CD8-positive, alpha-beta memory T cell (primary cell): ENCODE measurements around the gene TMEM63C. TPM values are rescaled to one million over a fixed set of nuclear protein-coding genes. Genes with fewer than 3 reads are reported as not detected.
"Not testable (repeated sequence)": the region's sequence is repeated elsewhere in the genome, so short reads cannot be mapped to it uniquely, and the experiment has no call there.

Source experiments
- CTCF ChIA-PET: fragments of 350-600 bp; sonication (Branson Sonifier 250); formaldehyde crosslinking; loops from one replicate; lab custom pipeline; 2021; ENCODE audit warnings: antibody characterized with exemption; lab: Charles Lee
- POLR2A ChIA-PET: fragments of 350-600 bp; sonication (Branson Sonifier 250); formaldehyde crosslinking; loops from one replicate; lab custom pipeline; 2021; ENCODE audit warnings: antibody characterized with exemption; lab: Charles Lee
- DNase-seq, 5 donors: peaks; one replicate each; pipeline versions ENCODE4 v3.0.0 to v3.0.0-alpha.2; 2020 to 2022; ENCODE audit warnings: mixed read lengths in 1 of 5
- H3K27ac ChIP-seq: one replicate; pipeline ENCODE4 v1.7.0; 2013; ENCODE audit warnings: low read depth, mild to moderate bottlenecking, low read length, moderate library complexity
- H3K27me3 ChIP-seq: 2 replicates; pipeline ENCODE4 v1.7.0; 2013; ENCODE audit warnings: low read length, mild to moderate bottlenecking; ENCODE audit not compliant: insufficient read depth, poor library complexity, severe bottlenecking
- H3K36me3 ChIP-seq: 2 replicates; pipeline ENCODE4 v1.7.0; 2013; ENCODE audit warnings: mild to moderate bottlenecking, low read length, moderate library complexity; ENCODE audit not compliant: insufficient read depth
- H3K4me1 ChIP-seq: 2 replicates; pipeline ENCODE4 v1.7.0; 2013; ENCODE audit warnings: mild to moderate bottlenecking, low read length, moderate library complexity; ENCODE audit not compliant: insufficient read depth
- H3K4me3 ChIP-seq: 2 replicates; pipeline ENCODE4 v1.7.0; 2013; ENCODE audit warnings: mild to moderate bottlenecking, low read length
- H3K9me3 ChIP-seq: 2 replicates; pipeline ENCODE4 v1.7.0; 2013; ENCODE audit warnings: mild to moderate bottlenecking, low read length
- H3K27ac Mint-ChIP-seq, 8 donors: one replicate each; pipeline ENCODE4 v1.8.0; 2020 to 2021; ENCODE audit warnings: mixed read lengths in 8 of 8, mild to moderate bottlenecking in 6 of 8, inconsistent platforms in 3 of 8, moderate library complexity in 3 of 8
- H3K27me3 Mint-ChIP-seq, 2 donors: one replicate each; pipeline ENCODE4 v1.8.0; 2020 to 2021; ENCODE audit warnings: mixed read lengths in 2 of 2, mild to moderate bottlenecking in 1 of 2, moderate library complexity in 1 of 2
- H3K36me3 Mint-ChIP-seq, 3 donors: one replicate each; pipeline ENCODE4 v1.8.0; 2020 to 2021; ENCODE audit warnings: mixed read lengths in 3 of 3, inconsistent platforms in 1 of 3, mild to moderate bottlenecking in 1 of 3
- H3K4me1 Mint-ChIP-seq, 3 donors: one replicate each; pipeline ENCODE4 v1.8.0; 2020 to 2021; ENCODE audit warnings: mixed read lengths in 3 of 3, inconsistent platforms in 1 of 3, mild to moderate bottlenecking in 1 of 3
- H3K4me3 Mint-ChIP-seq, 7 donors: one replicate each; pipeline ENCODE4 v1.8.0; 2020 to 2021; ENCODE audit warnings: mixed read lengths in 7 of 7, mild to moderate bottlenecking in 6 of 7, moderate library complexity in 4 of 7, inconsistent platforms in 2 of 7
- H3K9me3 Mint-ChIP-seq, 5 donors: one replicate each; pipeline ENCODE4 v1.8.0; 2020 to 2022; ENCODE audit warnings: mixed read lengths in 5 of 5, mild to moderate bottlenecking in 3 of 5, moderate library complexity in 2 of 5, inconsistent platforms in 1 of 5
- polyA plus RNA-seq: library from polyadenylated mRNA; unstranded; fragments of 300-500 nt; fragmentation: Illumina TruSeq; gene quantifications from one replicate; pipeline ENCODE4 v1.2.3, GENCODE V29; 2021
- total RNA-seq, 2 experiments: library from RNA; stranded (reverse); gene quantifications; one replicate each; pipeline ENCODE4 v1.2.3, GENCODE V29; 2021

TMEM63C gene
- total and polyA plus RNA-seq, 3 experiments from 2014 or later: 0.28 to 0.68 (median 0.64) TPM

GRCh38 chr14:77275601-77276017 is 94.0 kb downstream of the TMEM63C start:
- ChIA-PET POLR2A (no interaction called here), CTCF (no interaction called here)
- peaks cover 0 to 4% (median 0%) of the 10 kb centered on the region in 3 donors for H3K4me1 Mint-ChIP-seq
- H3K27me3 ChIP-seq: peaks cover 4% of the 10 kb centered on the region
- no peak for DNase-seq
- peaks cover 0 to 12% (median 2%) of the 10 kb centered on the region in 3 donors for H3K36me3 Mint-ChIP-seq
- H3K9me3 Mint-ChIP-seq: no peaks in the 10 kb centered on the region
- H3K4me3 ChIP-seq: no peak overlapping the region
- no peak overlapping the region for H3K27ac Mint-ChIP-seq
- H3K36me3 ChIP-seq: no peaks in the 10 kb centered on the region
- peaks cover 13 to 20% of the 10 kb centered on the region in 2 donors for H3K27me3 Mint-ChIP-seq
- no peaks in the 10 kb centered on the region for H3K4me1 ChIP-seq
- no peak overlapping the region for H3K27ac ChIP-seq
- no peak overlapping the region for H3K4me3 Mint-ChIP-seq
- H3K9me3 ChIP-seq: no peaks in the 10 kb centered on the region

GRCh38 chr14:77276295-77276935 is 94.8 kb downstream of the TMEM63C start:
- Histone ChIP-seq H3K9me3 (no peaks in the 10 kb centered on the region), H3K4me3 (no peak overlapping the region), H3K4me1 (no peaks in the 10 kb centered on the region), H3K27ac (no peak overlapping the region), H3K27me3 (peaks cover 4% of the 10 kb centered on the region), H3K36me3 (no peaks in the 10 kb centered on the region)
- CTCF ChIA-PET: interaction anchor here (0.9 kb wide), 1 partner anchor 40 kb away, joined by 3 read pairs; no protein-coding TSS in a partner anchor
- no peak overlapping the region for H3K4me3 Mint-ChIP-seq
- H3K36me3 Mint-ChIP-seq: peaks cover 0 to 12% (median 3%) of the 10 kb centered on the region in 3 donors
- no peak for DNase-seq
- H3K27me3 Mint-ChIP-seq: peaks cover 13 to 17% of the 10 kb centered on the region in 2 donors
- H3K9me3 Mint-ChIP-seq: no peaks in the 10 kb centered on the region
- H3K4me1 Mint-ChIP-seq: peaks cover 0 to under 1% (median 0%) of the 10 kb centered on the region in 3 donors
- H3K27ac Mint-ChIP-seq: peak overlapping the region in 1 of 8 donors; percentile 54
- POLR2A ChIA-PET: no interaction called here

GRCh38 chr14:77276959-77277358 is 95.4 kb downstream of the TMEM63C start:
- no peaks in the 10 kb centered on the region for H3K9me3 ChIP-seq
- ChIA-PET CTCF (interaction anchor here (0.9 kb wide), 1 partner anchor 39 kb away, joined by 3 read pairs; no protein-coding TSS in a partner anchor), POLR2A (no interaction called here)
- Mint-ChIP-seq H3K27ac (no peak overlapping the region), H3K9me3 (no peaks in the 10 kb centered on the region), H3K4me1 (no peaks in the 10 kb centered on the region), H3K4me3 (no peak overlapping the region), H3K27me3 (peaks cover 9 to 11% of the 10 kb centered on the region in 2 donors), H3K36me3 (peaks cover 0 to 12% (median 3%) of the 10 kb centered on the region in 3 donors)
- DNase-seq: no peak
- peaks cover 4% of the 10 kb centered on the region for H3K27me3 ChIP-seq
- H3K4me3 ChIP-seq: no peak overlapping the region
- H3K27ac ChIP-seq: no peak overlapping the region
- no peaks in the 10 kb centered on the region for H3K4me1 ChIP-seq
- no peaks in the 10 kb centered on the region for H3K36me3 ChIP-seq

GRCh38 chr14:77278461-77279230 is 97.0 kb downstream of the TMEM63C start:
- H3K9me3 Mint-ChIP-seq: no peaks in the 10 kb centered on the region
- no peaks in the 10 kb centered on the region for H3K27me3 ChIP-seq
- H3K4me1 Mint-ChIP-seq: no peaks in the 10 kb centered on the region
- no peak for DNase-seq
- H3K4me3 Mint-ChIP-seq: no peak overlapping the region
- H3K36me3 ChIP-seq: no peaks in the 10 kb centered on the region
- H3K27ac Mint-ChIP-seq: peak overlapping the region in 1 of 8 donors; percentile 51
- no peaks in the 10 kb centered on the region for H3K27me3 Mint-ChIP-seq
- ChIA-PET CTCF (no interaction called here), POLR2A (no interaction called here)
- H3K36me3 Mint-ChIP-seq: peaks cover under 1 to 21% (median 4%) of the 10 kb centered on the region in 3 donors
- H3K9me3 ChIP-seq: no peaks in the 10 kb centered on the region
- H3K4me3 ChIP-seq: no peak overlapping the region
- no peak overlapping the region for H3K27ac ChIP-seq
- H3K4me1 ChIP-seq: no peaks in the 10 kb centered on the region

GRCh38 chr14:77279719-77280118 is 98.1 kb downstream of the TMEM63C start:
- CTCF ChIA-PET: no interaction called here
- no peaks in the 10 kb centered on the region for H3K27me3 Mint-ChIP-seq
- no peaks in the 10 kb centered on the region for H3K9me3 Mint-ChIP-seq
- H3K4me3 Mint-ChIP-seq: no peak overlapping the region
- H3K27ac Mint-ChIP-seq: no peak overlapping the region
- no peaks in the 10 kb centered on the region for H3K36me3 ChIP-seq
- no peaks in the 10 kb centered on the region for H3K27me3 ChIP-seq
- H3K36me3 Mint-ChIP-seq: peaks cover 10 to 30% (median 11%) of the 10 kb centered on the region in 3 donors
- no peaks in the 10 kb centered on the region for H3K4me1 ChIP-seq
- no peak overlapping the region for H3K4me3 ChIP-seq
- no peak overlapping the region for H3K27ac ChIP-seq
- POLR2A ChIA-PET: no interaction called here
- no peaks in the 10 kb centered on the region for H3K9me3 ChIP-seq
- no peak for DNase-seq
- H3K4me1 Mint-ChIP-seq: no peaks in the 10 kb centered on the region

GRCh38 chr14:77280921-77281320 is 99.3 kb downstream of the TMEM63C start:
- H3K36me3 ChIP-seq, POLR2A ChIA-PET, H3K4me1 Mint-ChIP-seq, H3K9me3 ChIP-seq, CTCF ChIA-PET, H3K27ac Mint-ChIP-seq, H3K4me3 Mint-ChIP-seq, DNase-seq, H3K9me3 Mint-ChIP-seq, H3K27me3 Mint-ChIP-seq, H3K27me3 ChIP-seq, H3K4me1 ChIP-seq, H3K4me3 ChIP-seq, H3K27ac ChIP-seq: not testable (repeated sequence)
- H3K36me3 Mint-ChIP-seq: peaks cover 14 to 42% (median 20%) of the 10 kb centered on the region in 3 donors

- no peaks in the 10 kb centered on the region for H3K9me3 ChIP-seq
- ChIA-PET CTCF (no interaction called here), POLR2A (no interaction called here)
- H3K4me1 ChIP-seq: no peaks in the 10 kb centered on the region
- H3K36me3 ChIP-seq: no peaks in the 10 kb centered on the region
- H3K9me3 Mint-ChIP-seq: no peaks in the 10 kb centered on the region
- H3K27me3 Mint-ChIP-seq: no peaks in the 10 kb centered on the region
- no peak overlapping the region for H3K27ac Mint-ChIP-seq
- no peaks in the 10 kb centered on the region for H3K27me3 ChIP-seq
- H3K4me3 ChIP-seq: no peak overlapping the region
- peaks cover 14 to 51% (median 21%) of the 10 kb centered on the region in 3 donors for H3K36me3 Mint-ChIP-seq
- H3K4me3 Mint-ChIP-seq: no peak overlapping the region
- no peak overlapping the region for H3K27ac ChIP-seq
- DNase-seq: no peak
- no peaks in the 10 kb centered on the region for H3K4me1 Mint-ChIP-seq
These were observed 100.3 kb downstream of the TMEM63C start for GRCh38 chr14:77281852-77282410.

- Histone ChIP-seq H3K27me3 (no peaks in the 10 kb centered on the region), H3K27ac (no peak overlapping the region), H3K36me3 (no peaks in the 10 kb centered on the region), H3K9me3 (no peaks in the 10 kb centered on the region), H3K4me1 (no peaks in the 10 kb centered on the region), H3K4me3 (no peak overlapping the region)
- Mint-ChIP-seq H3K4me3 (no peak overlapping the region), H3K9me3 (no peaks in the 10 kb centered on the region), H3K27me3 (no peaks in the 10 kb centered on the region), H3K4me1 (no peaks in the 10 kb centered on the region), H3K27ac (no peak overlapping the region), H3K36me3 (peaks cover 18 to 57% (median 25%) of the 10 kb centered on the region in 3 donors)
- no peak for DNase-seq
- CTCF ChIA-PET: no interaction called here
- POLR2A ChIA-PET: no interaction called here
These were observed 102.5 kb downstream of the TMEM63C start for GRCh38 chr14:77284066-77284465.
